H1 (cell line): Measurements from ENCODE around the gene ARHGEF25. TPM values are rescaled to one million over a fixed set of nuclear protein-coding genes. Genes with fewer than 3 reads are reported as not detected.

Source experiments
- CTCF ChIA-PET: fragments of 300-600 bp; sonication (Branson Sonifier 250); formaldehyde crosslinking; loops from one replicate; lab custom pipeline; 2021; ENCODE audit not compliant: partially characterized antibody; lab: Charles Lee
- POLR2A ChIA-PET: fragments of 300-600 bp; sonication (Branson Sonifier 250); formaldehyde crosslinking; loops from one replicate; lab custom pipeline; 2021; ENCODE audit warnings: inconsistent platforms; ENCODE audit not compliant: partially characterized antibody; lab: Charles Lee
- DNase-seq, 2 experiments: peaks; one replicate each; pipeline versions ENCODE4 v3.0.0 to v3.0.0-alpha.2; 2010 to 2022; ENCODE audit warnings: low spot score in 2 of 2, low read depth in 1 of 2, mixed read lengths in 1 of 2
- FAIRE-seq: peaks from 2 replicates; lab custom pipeline; 2011; peaks lifted over from hg19 to GRCh38; lab: Jason Lieb, UNC
- H2AFZ ChIP-seq: 2 replicates; pipeline ENCODE4 v1.8.1; 2012; ENCODE audit warnings: low read length, inconsistent platforms
- H2AK5ac ChIP-seq: 2 replicates; pipeline ENCODE4 v1.6.1; 2013; ENCODE audit warnings: low read depth, low read length
- H2BK120ac ChIP-seq: replicated peaks from 2 replicates; pipeline ENCODE3; 2013; ENCODE audit warnings: low read depth, low read length, inconsistent platforms
- H2BK12ac ChIP-seq: 2 replicates; pipeline ENCODE4 v1.6.1; 2013; ENCODE audit warnings: low read depth, low read length
- H2BK15ac ChIP-seq: 2 replicates; pipeline ENCODE4 v1.6.1; 2013; ENCODE audit warnings: low read length
- H2BK20ac ChIP-seq: 2 replicates; pipeline ENCODE4 v1.6.1; 2013; ENCODE audit warnings: low read length
- H2BK5ac ChIP-seq: 2 replicates; pipeline ENCODE4 v1.6.1; 2013; ENCODE audit warnings: low read depth, low read length
- H3K14ac ChIP-seq: 2 replicates; pipeline ENCODE4 v1.6.1; 2013; ENCODE audit warnings: inconsistent platforms; ENCODE audit not compliant: insufficient read length
- H3K18ac ChIP-seq: 2 replicates; pipeline ENCODE4 v1.6.1; 2013; ENCODE audit warnings: low read length; ENCODE audit errors: extremely low read depth
- H3K23ac ChIP-seq: 2 replicates; pipeline ENCODE4 v1.6.1; 2013; ENCODE audit warnings: inconsistent platforms; ENCODE audit not compliant: insufficient read length
- H3K23me2 ChIP-seq: 2 replicates; pipeline ENCODE4 v1.6.1; 2013; ENCODE audit warnings: low read depth, low read length
- H3K27ac ChIP-seq: 2 replicates; pipeline ENCODE4 v1.6.1; 2011; ENCODE audit warnings: low read depth, low read length, inconsistent platforms
- H3K27me3 ChIP-seq, 4 experiments: replicated peaks in 1 of 4; 1 replicate in 1 of 4; 2 replicates in 3 of 4; pipeline versions ENCODE4 v1.6.1 to v1.8.1; 2011 to 2013; ENCODE audit warnings: low read length in 3 of 4, mild to moderate bottlenecking in 3 of 4, inconsistent platforms in 2 of 4, mixed read lengths in 2 of 4, moderate library complexity in 1 of 4; ENCODE audit not compliant: control insufficient read depth in 3 of 4, insufficient read depth in 3 of 4; ENCODE audit errors: extremely low read depth in 1 of 4
- H3K36me3 ChIP-seq, 4 experiments: 2 replicates each; pipeline versions ENCODE4 v1.6.1 to v1.8.1; 2011 to 2013; ENCODE audit warnings: mild to moderate bottlenecking in 4 of 4, low read length in 3 of 4, moderate library complexity in 2 of 4, control low read depth in 1 of 4, inconsistent platforms in 1 of 4; ENCODE audit not compliant: insufficient read depth in 4 of 4, control insufficient read depth in 2 of 4
- H3K4ac ChIP-seq: replicated peaks from 2 replicates; pipeline ENCODE3; 2013; ENCODE audit warnings: low read length, low read depth, mixed read lengths, inconsistent platforms; ENCODE audit not compliant: insufficient read length
- H3K4me1 ChIP-seq, 4 experiments: replicated peaks in 1 of 4; 1 replicate in 1 of 4; 2 replicates in 3 of 4; pipeline versions ENCODE4 v1.6.1 to v1.8.1; 2011 to 2013; ENCODE audit warnings: low read length in 3 of 4, inconsistent platforms in 2 of 4, mixed read lengths in 1 of 4; ENCODE audit not compliant: insufficient read depth in 4 of 4, control insufficient read depth in 3 of 4
- H3K4me2 ChIP-seq, 2 experiments: 2 replicates each; pipeline versions ENCODE4 v1.6.1 to v1.8.1; 2011 to 2013; ENCODE audit warnings: low read depth in 2 of 2, low read length in 2 of 2, control low read depth in 1 of 2, inconsistent platforms in 1 of 2, mild to moderate bottlenecking in 1 of 2; ENCODE audit not compliant: insufficient read depth in 1 of 2
- H3K4me3 ChIP-seq, 4 experiments: fragments of 200-600, 300-600 bp in 1 of 4; sonication (generic), shearing (Covaris generic), sonication (Bioruptor Twin) in 1 of 4; 2 replicates each; pipeline versions ENCODE4 v1.5.1 to v1.8.1; 2011 to 2016; ENCODE audit warnings: low read length in 4 of 4, low read depth in 3 of 4, control low read depth in 2 of 4, inconsistent platforms in 2 of 4, mild to moderate bottlenecking in 2 of 4, mixed read lengths in 1 of 4, moderate library complexity in 1 of 4; ENCODE audit not compliant: insufficient read depth in 2 of 4; ENCODE audit errors: extremely low read depth in 1 of 4
- H3K56ac ChIP-seq: replicated peaks from 2 replicates; pipeline ENCODE3; 2013; ENCODE audit warnings: low read depth, mild to moderate bottlenecking, mixed read lengths, low read length, inconsistent platforms; ENCODE audit not compliant: insufficient read length
- H3K79me1 ChIP-seq: 2 replicates; pipeline ENCODE4 v1.6.1; 2013; ENCODE audit warnings: low read depth, low read length, control low read depth
- H3K79me2 ChIP-seq, 2 experiments: 2 replicates each; pipeline versions ENCODE4 v1.6.1 to v1.8.1; 2012 to 2013; ENCODE audit warnings: low read length in 2 of 2, mild to moderate bottlenecking in 2 of 2, inconsistent platforms in 1 of 2; ENCODE audit not compliant: insufficient read depth in 2 of 2, control insufficient read depth in 1 of 2
- H3K9ac ChIP-seq, 4 experiments: replicated peaks in 1 of 4; 1 replicate in 1 of 4; 2 replicates in 3 of 4; pipeline versions ENCODE4 v1.6.1 to v1.8.1; 2011 to 2013; ENCODE audit warnings: low read depth in 3 of 4, low read length in 3 of 4, control low read depth in 2 of 4, mild to moderate bottlenecking in 2 of 4, moderate library complexity in 2 of 4, inconsistent platforms in 1 of 4; ENCODE audit errors: extremely low read depth in 1 of 4
- H3K9me3 ChIP-seq, 2 experiments: 2 replicates each; pipeline versions ENCODE4 v1.6.1 to v1.8.1; 2012 to 2013; ENCODE audit warnings: mild to moderate bottlenecking in 2 of 2, moderate library complexity in 2 of 2, control low read depth in 1 of 2, inconsistent platforms in 1 of 2, low read depth in 1 of 2, low read length in 1 of 2, mixed read lengths in 1 of 2; ENCODE audit not compliant: insufficient read depth in 2 of 2
- H4K20me1 ChIP-seq, 2 experiments: replicated peaks in 1 of 2; 2 replicates each; pipeline versions ENCODE3 to v1.8.1; 2011 to 2013; ENCODE audit warnings: inconsistent platforms in 2 of 2, low read length in 2 of 2, mild to moderate bottlenecking in 1 of 2; ENCODE audit not compliant: insufficient read depth in 2 of 2, control insufficient read depth in 1 of 2
- H4K5ac ChIP-seq: 2 replicates; pipeline ENCODE4 v1.6.1; 2013; ENCODE audit warnings: low read length, low read depth, mixed read lengths, inconsistent platforms; ENCODE audit not compliant: insufficient read length
- H4K8ac ChIP-seq: 2 replicates; pipeline ENCODE4 v1.8.0; 2013; ENCODE audit warnings: mild to moderate bottlenecking, moderate library complexity, low read length, inconsistent platforms; ENCODE audit not compliant: insufficient read depth; ENCODE audit errors: extremely low read depth
- H4K91ac ChIP-seq: replicated peaks from 2 replicates; pipeline ENCODE3; 2013; ENCODE audit warnings: low read length, mixed read lengths, inconsistent platforms; ENCODE audit not compliant: insufficient read length
- ASH2L ChIP-seq: fragments of 200-600, 300-600 bp; sonication (generic); IDR thresholded peaks from one replicate; pipeline ENCODE4 v1.7.1; 2017; ENCODE audit warnings: low read length
- CTCF ChIP-seq, 3 experiments: IDR thresholded peaks; 1 replicate in 2 of 3; 2 replicates in 1 of 3; pipeline versions ENCODE4 v1.5.1 to v1.6.1; 2011; ENCODE audit warnings: low read length in 3 of 3, mild to moderate bottlenecking in 3 of 3, inconsistent platforms in 2 of 3, low read depth in 1 of 3, moderate library complexity in 1 of 3; ENCODE audit not compliant: insufficient read depth in 1 of 3; ENCODE audit errors: control extremely low read depth in 1 of 3
- EGR1 ChIP-seq: IDR thresholded peaks from 2 replicates; pipeline ENCODE4 v1.6.1; 2011; ENCODE audit warnings: low read depth, low read length, borderline replicate concordance
- NANOG ChIP-seq: IDR thresholded peaks from 2 replicates; pipeline ENCODE4 v1.6.1; 2011; ENCODE audit warnings: low read length, low read depth, mild to moderate bottlenecking, inconsistent platforms; ENCODE audit not compliant: insufficient read depth, poor library complexity, severe bottlenecking
- NRF1 ChIP-seq: IDR thresholded peaks from 2 replicates; pipeline ENCODE4 v1.6.1; 2011; ENCODE audit warnings: mild to moderate bottlenecking, low read depth, low read length, improper control_type of control experiment
- PHF8 ChIP-seq: fragments of 200-600 bp; sonication (generic); conservative IDR thresholded peaks from 2 replicates; pipeline ENCODE4 v1.7.1; 2012; ENCODE audit warnings: low read depth, mild to moderate bottlenecking, inconsistent platforms, low read length, moderate library complexity
- RFX5 ChIP-seq: IDR thresholded peaks from 2 replicates; pipeline ENCODE4 v1.6.1; 2011; ENCODE audit warnings: low read depth, low read length, improper control_type of control experiment, borderline replicate concordance
- SIRT6 ChIP-seq: IDR thresholded peaks from one replicate; pipeline ENCODE4 v1.7.1; 2012; ENCODE audit warnings: low read length, inconsistent platforms
- TAF1 ChIP-seq: IDR thresholded peaks from 2 replicates; pipeline ENCODE4 v1.6.1; 2011; ENCODE audit warnings: mild to moderate bottlenecking, low read depth, low read length
- TEAD4 ChIP-seq: IDR thresholded peaks from 2 replicates; pipeline ENCODE4 v1.6.1; 2012; ENCODE audit warnings: low read depth, low read length, inconsistent platforms, mixed read lengths
- WGBS, 2 experiments: shearing (Covaris generic) in 1 of 2; methylation state at CpG; one replicate each; pipeline versions ENCODE4 v1.1.6 to v1.1.7; 2013 to 2015; ENCODE audit warnings: low lambda C conversion rate in 2 of 2, mixed read lengths in 2 of 2, inconsistent platforms in 1 of 2, low coverage in 1 of 2, missing lambda C conversion rate in 1 of 2; ENCODE audit not compliant: insufficient replicate concordance in 2 of 2, insufficient coverage in 1 of 2, insufficient read length in 1 of 2; ENCODE audit errors: extremely low coverage in 1 of 2, missing lambda C conversion rate in 1 of 2; 5-methylcytosine and 5-hydroxymethylcytosine counted together
- polyA plus RNA-seq, 7 experiments: library from polyadenylated mRNA; depleted of rRNA in 3 of 7; stranded (reverse) in 5 of 7; unstranded in 2 of 7; fragments of >200 nt in 5 of 7; fragments of 200-250 nt in 2 of 7; gene quantifications; 1 replicate in 5 of 7; 2 replicates in 1 of 7; 4 replicates in 1 of 7; pipeline versions ENCODE4 v1.2.1 to v1.2.3, GENCODE V29; 2011 to 2013; ENCODE audit warnings: missing spikeins in 2 of 7, mixed read lengths in 2 of 7
- total RNA-seq: library from RNA; stranded (reverse); fragmentation: NEBNext Ultra II Directional; extraction: Animal tissue kit (Norgen Biotek cat#: 25700); gene quantifications from 2 replicates; pipeline ENCODE4 v1.2.1, GENCODE V29; 2021

Gene ARHGEF25
- total and polyA plus RNA-seq, 2 of the 8 experiments (the other 6 are each of a cell fraction or from before 2014, with no cell fraction given): 5.9 to 8.8 TPM

GRCh38 chr12:57618966-57619433, 7.8 kb downstream of the ARHGEF25 start:
- H3K23ac ChIP-seq: no peak overlapping the region
- H3K4me1 ChIP-seq: peaks cover 1 to 19% (median 12%) of the 10 kb centered on the region in 4 experiments
- H3K9me3 ChIP-seq: no peaks in the 10 kb centered on the region; a peak in 1 of 4 replicates
- FAIRE-seq (no peak), DNase-seq (peak in 1 of 2 experiments; percentile 59)
- no peak overlapping the region for H2BK5ac ChIP-seq
- H3K4me3 ChIP-seq: peak overlapping the region; percentile 11 to 48 (median 37); a peak in 7 of 8 replicates
- no peak overlapping the region for H4K91ac ChIP-seq
- H3K23me2 ChIP-seq: peaks cover 7% of the 10 kb centered on the region; the same call in 1 of the 2 replicates
- H4K8ac ChIP-seq: no peak overlapping the region; the same call in 1 of the 2 replicates
- H3K36me3 ChIP-seq: no peaks in the 10 kb centered on the region
- no peaks in the 10 kb centered on the region for H3K79me2 ChIP-seq
- no peak overlapping the region for H4K5ac ChIP-seq
- H3K18ac ChIP-seq: 0 out of 2 replicates have a peak overlapping the region, but pooled peaks have one; percentile 60
- ChIA-PET POLR2A (interaction anchor here (0.7 to 3.6 kb wide), 6 partner anchors 9 to 126 kb away, joined by 4 to 45 read pairs (median 6); partner anchors contain the start of genes ARHGEF25, PIP4K2C and TSPAN31), CTCF (interaction anchor here (1.0 to 10.7 kb wide), 13 partner anchors 8 to 405 kb away, joined by 3 to 201 read pairs (median 13); partner anchors contain the start of genes ARHGEF25, B4GALNT1, DTX3 and PIP4K2C)
- H2AFZ ChIP-seq: no peak overlapping the region
- H2BK20ac ChIP-seq: no peak overlapping the region
- no peak overlapping the region for H3K14ac ChIP-seq
- H3K56ac ChIP-seq: peak overlapping the region; percentile 49
- H4K20me1 ChIP-seq: peaks cover 0 to 31% of the 10 kb centered on the region in 2 experiments
- 33% methylated on average over 16 of the region's 16 CpGs; no CpG with 5 or more reads in 1 of the 2 experiments for WGBS, 2 experiments
- no peak overlapping the region for H3K4ac ChIP-seq
- H2BK12ac ChIP-seq: 0 out of 2 replicates have a peak overlapping the region, but pooled peaks have one; percentile 50
- no peak overlapping the region for H3K27ac ChIP-seq
- peak overlapping the region; percentile 54 to 74 for H3K4me2 ChIP-seq
- no peak overlapping the region for H3K9ac ChIP-seq
- no peak overlapping the region for H2BK120ac ChIP-seq
- H3K79me1 ChIP-seq: 0 out of 2 replicates have a peak, but pooled peaks cover 2% of the 10 kb centered on the region
- H2AK5ac ChIP-seq: no peak overlapping the region
- 0 out of 2 replicates have a peak overlapping the region, but pooled peaks have one; percentile 61 for H2BK15ac ChIP-seq
- peaks cover 62 to 95% (median 93%) of the 10 kb centered on the region in 4 experiments for H3K27me3 ChIP-seq
- TF ChIP-seq TEAD4: no peak
- TF ChIP-seq NRF1: no peak
- no peak for TF ChIP-seq ASH2L
- no peak for TF ChIP-seq RFX5
- TF ChIP-seq SIRT6: no peak
- no peak for TF ChIP-seq EGR1
- no peak for TF ChIP-seq NANOG
- no peak for TF ChIP-seq CTCF (IDR thresholded peaks at IDR 0.05; ENCODE audit: control extremely low read depth in 1 of 3, insufficient read depth in 1 of 3, low read depth in 1 of 3, low read length in 3 of 3)
- no peak for TF ChIP-seq PHF8
- no peak for TF ChIP-seq TAF1
